Measurements from ENCODE around the gene MRPL41. TPM values are rescaled to one million over a fixed set of nuclear protein-coding genes. Genes with fewer than 3 reads are reported as not detected.
"Not testable (repeated sequence)": the region's sequence is repeated elsewhere in the genome, so short reads cannot be mapped to it uniquely, and the experiment has no call there.

The MRPL41 gene
- total RNA-seq, 1 donor from 2014 or later = 244 TPM

- intact Hi-C loops (cut with DNase I) = loop anchor here (10.0 kb wide), 2 partner anchors 96 to 226 kb away; partner anchors contain the start of genes EXD3 and NOXA1
- DNase-seq (ENCODE audit: missing footprints) = peak; percentile 30
- no peak for ATAC-seq
These were observed 30.9 kb upstream of the MRPL41 start for GRCh38 chr9:137520614-137521404.

GRCh38 chr9:137521405-137521985 is 30.2 kb upstream of the MRPL41 start:
- intact Hi-C loops (cut with DNase I) = loop anchor here (10.0 kb wide), 2 partner anchors 97 to 227 kb away; partner anchors contain the start of genes EXD3 and NOXA1
- DNase-seq (ENCODE audit: missing footprints) (peak; percentile 72), ATAC-seq (no peak)

- intact Hi-C loops (cut with DNase I) = loop anchor here (10.0 kb wide), 2 partner anchors 98 to 228 kb away; partner anchors contain the start of genes EXD3 and NOXA1
- DNase-seq (ENCODE audit: missing footprints) (peak; percentile 33), ATAC-seq (no peak)
These were observed 28.8 kb upstream of the MRPL41 start for GRCh38 chr9:137522746-137523455.

- ATAC-seq = no peak
- peak; percentile 40 for DNase-seq (ENCODE audit: missing footprints)
- intact Hi-C loops (cut with DNase I) = loop anchor here (10.0 kb wide), 2 partner anchors 100 to 230 kb away; partner anchors contain the start of genes EXD3 and NOXA1
These were observed 27.3 kb upstream of the MRPL41 start for GRCh38 chr9:137524161-137524980.

GRCh38 chr9:137524981-137525317 is 26.7 kb upstream of the MRPL41 start:
- ATAC-seq = no peak
- intact Hi-C loops (cut with DNase I) = loop anchor here (10.0 kb wide), 2 partner anchors 100 to 230 kb away; partner anchors contain the start of genes EXD3 and NOXA1
- peak; percentile 34 for DNase-seq (ENCODE audit: missing footprints)

GRCh38 chr9:137530331-137530730 is 21.3 kb upstream of the MRPL41 start:
- intact Hi-C loops (cut with DNase I) = no loop called here
- DNase-seq (ENCODE audit: missing footprints) (no peak), ATAC-seq (no peak)

GRCh38 chr9:137531099-137531765 is 20.4 kb upstream of the MRPL41 start:
- ATAC-seq (no peak), DNase-seq (ENCODE audit: missing footprints) (peak; percentile 64)
- intact Hi-C loops (cut with DNase I) = no loop called here

- DNase-seq (ENCODE audit: missing footprints) = peak; percentile 8
- intact Hi-C loops (cut with DNase I); ATAC-seq: not testable (repeated sequence)
These were observed 18.7 kb upstream of the MRPL41 start for GRCh38 chr9:137532891-137533468.

- ATAC-seq (peak; percentile 54), DNase-seq (ENCODE audit: missing footprints) (peak; percentile 53)
- intact Hi-C loops (cut with DNase I) = no loop called here
These were observed 17.2 kb upstream of the MRPL41 start for GRCh38 chr9:137534256-137535119.

GRCh38 chr9:137535120-137535428 is 16.6 kb upstream of the MRPL41 start:
- intact Hi-C loops (cut with DNase I) = no loop called here
- DNase-seq (ENCODE audit: missing footprints) (no peak), ATAC-seq (no peak)

GRCh38 chr9:137536594-137537131 is 15.0 kb upstream of the MRPL41 start:
- intact Hi-C loops (cut with DNase I); DNase-seq (ENCODE audit: missing footprints); ATAC-seq: not testable (repeated sequence)

- ATAC-seq (no peak), DNase-seq (ENCODE audit: missing footprints) (peak; percentile 44)
- intact Hi-C loops (cut with DNase I) = no loop called here
These were observed 13.6 kb upstream of the MRPL41 start for GRCh38 chr9:137538058-137538457.

GRCh38 chr9:137540536-137540935 is 11.1 kb upstream of the MRPL41 start:
- peak; percentile 33 for DNase-seq (ENCODE audit: missing footprints)
- ATAC-seq = no peak
- intact Hi-C loops (cut with DNase I) = no loop called here

- no peak for ATAC-seq
- intact Hi-C loops (cut with DNase I) = no loop called here
- DNase-seq (ENCODE audit: missing footprints) = peak; percentile 26
These were observed 9.2 kb upstream of the MRPL41 start for GRCh38 chr9:137542486-137542885.

- DNase-seq (ENCODE audit: missing footprints) = peak; percentile 64
These were observed 8.3 kb upstream of the MRPL41 start for GRCh38 chr9:137543237-137543963.

GRCh38 chr9:137544176-137544760 is 7.4 kb upstream of the MRPL41 start:
- ATAC-seq = peak; percentile 22

More at GRCh38 chr9:137543237-137543963, 8.3 kb upstream of the MRPL41 start:
- ATAC-seq = no peak
- intact Hi-C loops (cut with DNase I) = no loop called here

More at GRCh38 chr9:137544176-137544760, 7.4 kb upstream of the MRPL41 start:
- peak; percentile 58 for DNase-seq (ENCODE audit: missing footprints)
- intact Hi-C loops (cut with DNase I) = no loop called here
